WTC11 (cell line): ENCODE measurements around the gene CPHXL2.

Experiments used
- ATF1 ChIP-seq: sonication (generic); formaldehyde crosslinking; IDR thresholded peaks from 2 replicates; pipeline ENCODE4 v1.8.1; 2023; ENCODE audit warnings: mild to moderate bottlenecking, moderate library complexity, missing genetic modification reagents
- NFYB ChIP-seq: sonication (generic); formaldehyde crosslinking; conservative IDR thresholded peaks from 2 replicates; pipeline ENCODE4 v1.8.0; 2022; ENCODE audit warnings: low read depth, missing genetic modification reagents
- SP1 ChIP-seq: sonication (generic); formaldehyde crosslinking; conservative IDR thresholded peaks from 2 replicates; pipeline ENCODE4 v1.8.1; 2022; ENCODE audit warnings: missing genetic modification reagents
- TEAD4 ChIP-seq: sonication (generic); formaldehyde crosslinking; IDR thresholded peaks from 2 replicates; pipeline ENCODE4 v1.8.0; 2022; ENCODE audit warnings: mild to moderate bottlenecking, missing genetic modification reagents
- ZNF423 ChIP-seq: fragments of 250-450 bp; sonication (Bioruptor Pico); IDR thresholded peaks from 2 replicates; pipeline ENCODE4 v2.1.2; 2022; ENCODE audit warnings: mild to moderate bottlenecking, moderate library complexity
- TF ChIP-seq, protein P1 (sequence below): sonication (generic); formaldehyde crosslinking; conservative IDR thresholded peaks from 2 replicates; pipeline ENCODE4 v1.8.1; 2023; ENCODE audit warnings: mild to moderate bottlenecking, low read depth, missing genetic modification reagents, moderate library complexity
- TF ChIP-seq, protein P2 (sequence below): fragments of 200-600 bp; IDR thresholded peaks from 2 replicates; pipeline ENCODE4 v1.8.0; 2022; ENCODE audit warnings: antibody characterized with exemption
- TF ChIP-seq, protein P3 (sequence below): sonication (generic); formaldehyde crosslinking; IDR thresholded peaks from 2 replicates; pipeline ENCODE4 v1.8.1; 2022; ENCODE audit warnings: missing genetic modification reagents, borderline replicate concordance
- TF ChIP-seq, protein P4 (sequence below): sonication (generic); formaldehyde crosslinking; IDR thresholded peaks from 2 replicates; pipeline ENCODE4 v1.8.1; 2023; ENCODE audit warnings: mild to moderate bottlenecking, missing genetic modification reagents, moderate library complexity

DNA sequence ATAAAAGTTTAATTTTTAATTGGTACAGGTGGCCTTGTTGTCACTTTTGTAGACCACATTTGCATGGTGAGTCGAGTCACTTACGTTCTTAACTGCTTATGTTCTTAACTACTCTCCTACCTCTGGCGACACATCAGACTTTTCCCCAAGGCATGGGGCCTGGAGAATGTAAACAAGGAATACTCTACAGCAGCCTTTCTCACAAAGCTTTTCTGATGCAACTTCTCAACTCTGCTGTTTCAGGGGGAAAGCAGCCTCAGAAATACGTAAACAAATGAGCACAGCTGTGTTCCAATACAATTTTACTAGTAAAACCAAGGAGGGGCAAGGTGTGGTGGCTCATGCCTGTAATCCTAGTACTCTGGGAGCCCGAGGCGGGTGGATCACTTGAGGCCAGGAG lies 36.2 kb downstream of the CPHXL2 start:
- TF ChIP-seq, protein P1, sequence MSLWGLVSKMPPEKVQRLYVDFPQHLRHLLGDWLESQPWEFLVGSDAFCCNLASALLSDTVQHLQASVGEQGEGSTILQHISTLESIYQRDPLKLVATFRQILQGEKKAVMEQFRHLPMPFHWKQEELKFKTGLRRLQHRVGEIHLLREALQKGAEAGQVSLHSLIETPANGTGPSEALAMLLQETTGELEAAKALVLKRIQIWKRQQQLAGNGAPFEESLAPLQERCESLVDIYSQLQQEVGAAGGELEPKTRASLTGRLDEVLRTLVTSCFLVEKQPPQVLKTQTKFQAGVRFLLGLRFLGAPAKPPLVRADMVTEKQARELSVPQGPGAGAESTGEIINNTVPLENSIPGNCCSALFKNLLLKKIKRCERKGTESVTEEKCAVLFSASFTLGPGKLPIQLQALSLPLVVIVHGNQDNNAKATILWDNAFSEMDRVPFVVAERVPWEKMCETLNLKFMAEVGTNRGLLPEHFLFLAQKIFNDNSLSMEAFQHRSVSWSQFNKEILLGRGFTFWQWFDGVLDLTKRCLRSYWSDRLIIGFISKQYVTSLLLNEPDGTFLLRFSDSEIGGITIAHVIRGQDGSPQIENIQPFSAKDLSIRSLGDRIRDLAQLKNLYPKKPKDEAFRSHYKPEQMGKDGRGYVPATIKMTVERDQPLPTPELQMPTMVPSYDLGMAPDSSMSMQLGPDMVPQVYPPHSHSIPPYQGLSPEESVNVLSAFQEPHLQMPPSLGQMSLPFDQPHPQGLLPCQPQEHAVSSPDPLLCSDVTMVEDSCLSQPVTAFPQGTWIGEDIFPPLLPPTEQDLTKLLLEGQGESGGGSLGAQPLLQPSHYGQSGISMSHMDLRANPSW (CRISPR knock-in tag), result no peak
- TF ChIP-seq, protein P2, sequence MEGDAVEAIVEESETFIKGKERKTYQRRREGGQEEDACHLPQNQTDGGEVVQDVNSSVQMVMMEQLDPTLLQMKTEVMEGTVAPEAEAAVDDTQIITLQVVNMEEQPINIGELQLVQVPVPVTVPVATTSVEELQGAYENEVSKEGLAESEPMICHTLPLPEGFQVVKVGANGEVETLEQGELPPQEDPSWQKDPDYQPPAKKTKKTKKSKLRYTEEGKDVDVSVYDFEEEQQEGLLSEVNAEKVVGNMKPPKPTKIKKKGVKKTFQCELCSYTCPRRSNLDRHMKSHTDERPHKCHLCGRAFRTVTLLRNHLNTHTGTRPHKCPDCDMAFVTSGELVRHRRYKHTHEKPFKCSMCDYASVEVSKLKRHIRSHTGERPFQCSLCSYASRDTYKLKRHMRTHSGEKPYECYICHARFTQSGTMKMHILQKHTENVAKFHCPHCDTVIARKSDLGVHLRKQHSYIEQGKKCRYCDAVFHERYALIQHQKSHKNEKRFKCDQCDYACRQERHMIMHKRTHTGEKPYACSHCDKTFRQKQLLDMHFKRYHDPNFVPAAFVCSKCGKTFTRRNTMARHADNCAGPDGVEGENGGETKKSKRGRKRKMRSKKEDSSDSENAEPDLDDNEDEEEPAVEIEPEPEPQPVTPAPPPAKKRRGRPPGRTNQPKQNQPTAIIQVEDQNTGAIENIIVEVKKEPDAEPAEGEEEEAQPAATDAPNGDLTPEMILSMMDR, result no peak
- no peak for TF ChIP-seq ATF1 (CRISPR knock-in tag)
- TF ChIP-seq NFYB, result no peak
- no peak for TF ChIP-seq SP1 (CRISPR knock-in tag)
- no peak for TF ChIP-seq ZNF423 (CRISPR knock-in tag)
- TF ChIP-seq, protein P3, sequence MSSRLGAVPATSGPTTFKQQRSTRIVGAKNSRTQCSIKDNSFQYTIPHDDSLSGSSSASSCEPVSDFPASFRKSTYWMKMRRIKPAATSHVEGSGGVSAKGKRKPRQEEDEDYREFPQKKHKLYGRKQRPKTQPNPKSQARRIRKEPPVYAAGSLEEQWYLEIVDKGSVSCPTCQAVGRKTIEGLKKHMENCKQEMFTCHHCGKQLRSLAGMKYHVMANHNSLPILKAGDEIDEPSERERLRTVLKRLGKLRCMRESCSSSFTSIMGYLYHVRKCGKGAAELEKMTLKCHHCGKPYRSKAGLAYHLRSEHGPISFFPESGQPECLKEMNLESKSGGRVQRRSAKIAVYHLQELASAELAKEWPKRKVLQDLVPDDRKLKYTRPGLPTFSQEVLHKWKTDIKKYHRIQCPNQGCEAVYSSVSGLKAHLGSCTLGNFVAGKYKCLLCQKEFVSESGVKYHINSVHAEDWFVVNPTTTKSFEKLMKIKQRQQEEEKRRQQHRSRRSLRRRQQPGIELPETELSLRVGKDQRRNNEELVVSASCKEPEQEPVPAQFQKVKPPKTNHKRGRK (CRISPR knock-in tag), result no peak
- TF ChIP-seq TEAD4 (CRISPR knock-in tag), result no peak
- TF ChIP-seq, protein P4, sequence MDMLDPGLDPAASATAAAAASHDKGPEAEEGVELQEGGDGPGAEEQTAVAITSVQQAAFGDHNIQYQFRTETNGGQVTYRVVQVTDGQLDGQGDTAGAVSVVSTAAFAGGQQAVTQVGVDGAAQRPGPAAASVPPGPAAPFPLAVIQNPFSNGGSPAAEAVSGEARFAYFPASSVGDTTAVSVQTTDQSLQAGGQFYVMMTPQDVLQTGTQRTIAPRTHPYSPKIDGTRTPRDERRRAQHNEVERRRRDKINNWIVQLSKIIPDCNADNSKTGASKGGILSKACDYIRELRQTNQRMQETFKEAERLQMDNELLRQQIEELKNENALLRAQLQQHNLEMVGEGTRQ, result no peak
